Mammary epithelial cell (primary cell): ENCODE measurements around the gene CCDC13.

Source experiments
- CTCF ChIP-seq, 2 donors: IDR thresholded peaks in 1 of 2; conservative IDR thresholded peaks in 1 of 2; 2 replicates each; pipeline ENCODE4 v1.5.1; 2011 to 2012; ENCODE audit warnings: inconsistent platforms in 2 of 2, low read length in 2 of 2, mild to moderate bottlenecking in 2 of 2, control low read depth in 1 of 2, low read depth in 1 of 2; ENCODE audit not compliant: insufficient read depth in 1 of 2; ENCODE audit errors: extremely low read depth in 1 of 2
- EZH2 ChIP-seq: IDR thresholded peaks from 2 replicates; pipeline ENCODE4 v1.6.1; 2012; ENCODE audit warnings: low read length, inconsistent platforms, borderline replicate concordance

DNA sequence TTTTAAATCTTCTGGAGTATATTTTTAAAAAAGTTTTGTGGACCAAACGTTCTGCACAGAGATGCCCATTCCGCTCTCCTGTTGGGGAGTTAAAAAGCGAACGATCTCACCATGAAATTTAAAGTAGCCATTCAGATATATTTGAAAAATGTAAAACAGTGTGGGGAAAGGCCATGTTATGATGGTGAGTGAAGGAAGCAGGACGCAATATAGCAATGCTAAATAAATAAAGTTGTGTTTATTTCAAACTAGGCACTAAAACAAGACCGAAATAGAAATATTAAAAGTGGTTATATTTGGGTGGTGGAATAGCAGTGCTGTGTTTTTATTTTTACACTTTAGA lies 327 bp upstream of the CCDC13 start:
- TF ChIP-seq CTCF (conservative IDR thresholded peaks at IDR 0.05 in 1 of 2, IDR thresholded peaks at IDR 0.05 in 1 of 2; ENCODE audit: extremely low read depth in 1 of 2, insufficient read depth in 1 of 2, low read depth in 1 of 2, low read length in 2 of 2), result no peak
- TF ChIP-seq EZH2, result no peak
